K562 (cell line): Measurements from ENCODE around the gene GEMIN5. TPM values are rescaled to one million over a fixed set of nuclear protein-coding genes. Genes with fewer than 3 reads are reported as not detected.

ENCODE experiments used
- AFF4 ChIP-seq: sonication (generic); formaldehyde crosslinking; IDR thresholded peaks from 2 replicates; pipeline ENCODE4 v1.8.0; 2023; ENCODE audit warnings: mild to moderate bottlenecking, missing genetic modification reagents
- CBFA2T3 ChIP-seq: fragments of 450-650 bp; IDR thresholded peaks from 2 replicates; pipeline ENCODE4 v1.6.1; 2017
- DNMT1 ChIP-seq: fragments of 450-650 bp; IDR thresholded peaks from 2 replicates; pipeline ENCODE4 v1.6.1; 2016; ENCODE audit warnings: antibody characterized with exemption, mild to moderate bottlenecking
- HDAC8 ChIP-seq: fragments of 450-650 bp; IDR thresholded peaks from 2 replicates; pipeline ENCODE4 v1.6.1; 2016; ENCODE audit warnings: mild to moderate bottlenecking, missing genetic modification characterization, moderate library complexity, missing compliant biosample characterization
- MAFG ChIP-seq: fragments of 450-650 bp; conservative IDR thresholded peaks from 2 replicates; pipeline ENCODE4 v1.6.1; 2016; ENCODE audit warnings: missing genetic modification characterization, missing compliant biosample characterization
- MXD1 ChIP-seq: fragments of 250-450 bp; sonication (Bioruptor Pico); IDR thresholded peaks from 2 replicates; pipeline ENCODE4 v1.8.0; 2021; ENCODE audit warnings: borderline replicate concordance, mild to moderate bottlenecking, moderate library complexity; ENCODE audit not compliant: poor library complexity, severe bottlenecking
- NONO ChIP-seq, 2 experiments: fragments of 200-400 bp in 1 of 2; fragments of 450-650 bp in 1 of 2; formaldehyde crosslinking in 1 of 2; IDR thresholded peaks; 2 replicates each; pipeline ENCODE4 v1.6.1; 2017; ENCODE audit warnings: low read depth in 2 of 2, mild to moderate bottlenecking in 2 of 2, moderate library complexity in 2 of 2, low read length in 1 of 2
- PHF21A ChIP-seq: fragments of 450-650 bp; IDR thresholded peaks from 2 replicates; pipeline ENCODE4 v1.6.1; 2017; ENCODE audit warnings: low read depth, borderline replicate concordance
- PHF8 ChIP-seq: fragments of 200-600 bp; sonication (generic); IDR thresholded peaks from 2 replicates; pipeline ENCODE4 v1.6.1; 2012; ENCODE audit warnings: mixed run types, mild to moderate bottlenecking, inconsistent platforms, low read length, moderate library complexity, borderline replicate concordance
- PRMT5 ChIP-seq: sonication (generic); formaldehyde crosslinking; IDR thresholded peaks from 2 replicates; pipeline ENCODE4 v1.5.0; 2020; ENCODE audit warnings: missing genetic modification reagents
- RHOXF2B ChIP-seq: fragments of 250-450 bp; sonication (Bioruptor Pico); conservative IDR thresholded peaks from 2 replicates; pipeline ENCODE4 v1.5.1; 2021
- SIN3B ChIP-seq: fragments of 450-650 bp; IDR thresholded peaks from 2 replicates; pipeline ENCODE4 v1.6.1; 2017; ENCODE audit warnings: low read depth, mild to moderate bottlenecking, moderate library complexity
- SRF ChIP-seq, 2 experiments: fragments of 250-450, 450-650 bp in 1 of 2; sonication (Bioruptor Pico) in 1 of 2; sonication (generic) in 1 of 2; formaldehyde crosslinking; IDR thresholded peaks; 2 replicates each; pipeline versions ENCODE4 v1.5.0 to v1.5.1; 2020 to 2022; ENCODE audit warnings: mild to moderate bottlenecking in 1 of 2, missing genetic modification reagents in 1 of 2
- ZNF124 ChIP-seq: sonication (generic); formaldehyde crosslinking; IDR thresholded peaks from 2 replicates; pipeline ENCODE4 v1.8.1; 2022; ENCODE audit warnings: missing genetic modification reagents
- polyA plus RNA-seq, 8 experiments: library from polyadenylated mRNA; depleted of rRNA in 4 of 8; stranded (reverse) in 5 of 8; unstranded in 3 of 8; fragments of >200 nt; fragmentation: Nextera tagmentation in 2 of 8; fragmentation: Illumina TruSeq in 1 of 8; extraction: Ambion mirVana in 2 of 8; extraction: Trizol in 1 of 8; gene quantifications; 2 replicates each; pipeline versions ENCODE4 v1.2.1 to v1.2.3, GENCODE V29; 2011 to 2014; ENCODE audit warnings: inconsistent platforms in 1 of 8, missing spikeins in 1 of 8
- total RNA-seq, 7 experiments: library from RNA; depleted of rRNA in 6 of 7; stranded (reverse); fragments of >200 nt in 6 of 7; fragmentation: Illumina TruSeq in 2 of 7; extraction: Trizol in 2 of 7; gene quantifications; 2 replicates each; pipeline versions ENCODE4 v1.2.1 to v1.2.3, GENCODE V29; 2011 to 2021; ENCODE audit warnings: low replicate concordance in 1 of 7
- TF ChIP-seq, protein P1 (sequence below), 2 experiments: fragments of 450-650 bp; formaldehyde crosslinking in 1 of 2; IDR thresholded peaks; 2 replicates each; pipeline versions ENCODE4 v1.4.0 to v1.6.1; 2014 to 2020; ENCODE audit warnings: mild to moderate bottlenecking in 2 of 2, borderline replicate concordance in 1 of 2, low read depth in 1 of 2

The GEMIN5 gene
- total and polyA plus RNA-seq, 9 of the 15 experiments (the other 6 are each of a cell fraction or from before 2014, with no cell fraction given), result 10.3 to 48.2 (median 34.7) TPM

- no peak for TF ChIP-seq AFF4 (CRISPR knock-in tag)
- no peak for TF ChIP-seq PRMT5
- TF ChIP-seq CBFA2T3, result peak; percentile 97
- no peak; the same call in 1 of the 2 replicates for TF ChIP-seq PHF8
- peak; percentile 33; the same call in 1 of the 2 replicates for TF ChIP-seq SIN3B
- TF ChIP-seq, protein P1, sequence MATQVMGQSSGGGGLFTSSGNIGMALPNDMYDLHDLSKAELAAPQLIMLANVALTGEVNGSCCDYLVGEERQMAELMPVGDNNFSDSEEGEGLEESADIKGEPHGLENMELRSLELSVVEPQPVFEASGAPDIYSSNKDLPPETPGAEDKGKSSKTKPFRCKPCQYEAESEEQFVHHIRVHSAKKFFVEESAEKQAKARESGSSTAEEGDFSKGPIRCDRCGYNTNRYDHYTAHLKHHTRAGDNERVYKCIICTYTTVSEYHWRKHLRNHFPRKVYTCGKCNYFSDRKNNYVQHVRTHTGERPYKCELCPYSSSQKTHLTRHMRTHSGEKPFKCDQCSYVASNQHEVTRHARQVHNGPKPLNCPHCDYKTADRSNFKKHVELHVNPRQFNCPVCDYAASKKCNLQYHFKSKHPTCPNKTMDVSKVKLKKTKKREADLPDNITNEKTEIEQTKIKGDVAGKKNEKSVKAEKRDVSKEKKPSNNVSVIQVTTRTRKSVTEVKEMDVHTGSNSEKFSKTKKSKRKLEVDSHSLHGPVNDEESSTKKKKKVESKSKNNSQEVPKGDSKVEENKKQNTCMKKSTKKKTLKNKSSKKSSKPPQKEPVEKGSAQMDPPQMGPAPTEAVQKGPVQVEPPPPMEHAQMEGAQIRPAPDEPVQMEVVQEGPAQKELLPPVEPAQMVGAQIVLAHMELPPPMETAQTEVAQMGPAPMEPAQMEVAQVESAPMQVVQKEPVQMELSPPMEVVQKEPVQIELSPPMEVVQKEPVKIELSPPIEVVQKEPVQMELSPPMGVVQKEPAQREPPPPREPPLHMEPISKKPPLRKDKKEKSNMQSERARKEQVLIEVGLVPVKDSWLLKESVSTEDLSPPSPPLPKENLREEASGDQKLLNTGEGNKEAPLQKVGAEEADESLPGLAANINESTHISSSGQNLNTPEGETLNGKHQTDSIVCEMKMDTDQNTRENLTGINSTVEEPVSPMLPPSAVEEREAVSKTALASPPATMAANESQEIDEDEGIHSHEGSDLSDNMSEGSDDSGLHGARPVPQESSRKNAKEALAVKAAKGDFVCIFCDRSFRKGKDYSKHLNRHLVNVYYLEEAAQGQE (IDR thresholded peaks at IDR 0.05; ENCODE audit: borderline replicate concordance), result peak; percentile 18; the same call in 1 of the 2 replicates
- TF ChIP-seq, protein P1 (CRISPR knock-in tag; IDR thresholded peaks at IDR 0.05; ENCODE audit: low read depth), result no peak
- no peak for TF ChIP-seq ZNF124
- no peak for TF ChIP-seq MXD1
- TF ChIP-seq DNMT1, result no peak
- no peak for TF ChIP-seq HDAC8 (tag)
- TF ChIP-seq MAFG (tag), result no peak
- no peak for TF ChIP-seq SRF (CRISPR knock-in tag; IDR thresholded peaks at IDR 0.05)
- no peak for TF ChIP-seq RHOXF2B (CRISPR knock-in tag)
- TF ChIP-seq PHF21A, result no peak
- no peak for TF ChIP-seq NONO (IDR thresholded peaks at IDR 0.05; ENCODE audit: low read depth in 2 of 2, low read length in 1 of 2)
Measured at GRCh38 chr5:154840435-154841272, 97.4 kb downstream of the GEMIN5 start (continued).
